Right lobe of liver (tissue), 6 donors: ENCODE measurements around the gene C2CD4B. TPM values are rescaled to one million over a fixed set of nuclear protein-coding genes. Genes with fewer than 3 reads are reported as not detected.
A peak's percentile ranks its signal among the peaks of the same experiment; 100 is the strongest.

Experiments
- ATAC-seq, 4 donors: fragments of 200-7000 bp; cut with Tn5 transposase; one replicate each; pipeline ENCODE4 v1.9.1; 2020; ENCODE audit warnings: mild to moderate bottlenecking in 4 of 4, moderate library complexity in 4 of 4
- DNase-seq, 3 donors: peaks; one replicate each; pipeline ENCODE4 v3.0.0-alpha.2; 2020
- H3K27ac ChIP-seq, 3 donors: fragments of 200-600 bp; one replicate each; pipeline ENCODE4 v1.8.0; 2022
- H3K27me3 ChIP-seq, 2 donors: fragments of 200-600 bp; one replicate each; pipeline ENCODE4 v1.8.0; 2022
- H3K36me3 ChIP-seq, 4 donors: fragments of 200-600 bp; sonication (generic) in 1 of 4; one replicate each; pipeline versions ENCODE4 v1.5.1 to v1.8.0; 2017 to 2022; ENCODE audit warnings: control low read depth in 1 of 4
- H3K4me1 ChIP-seq, 4 donors: fragments of 200-600 bp; sonication (generic) in 1 of 4; one replicate each; pipeline versions ENCODE4 v1.5.1 to v1.8.0; 2017 to 2022; ENCODE audit warnings: control low read depth in 1 of 4
- H3K4me3 ChIP-seq, 3 donors: fragments of 200-600 bp; one replicate each; pipeline ENCODE4 v1.8.0; 2022
- H3K9me3 ChIP-seq, 4 donors: fragments of 200-600 bp; sonication (generic) in 1 of 4; one replicate each; pipeline versions ENCODE4 v1.5.1 to v1.8.0; 2017 to 2022; ENCODE audit warnings: control low read depth in 1 of 4
- POLR2A ChIP-seq: fragments of 450-650 bp; IDR thresholded peaks from one replicate; pipeline ENCODE4 v1.6.1; 2017; ENCODE audit warnings: antibody characterized with exemption, mild to moderate bottlenecking
- WGBS: methylation state at CpG from one replicate; pipeline ENCODE4 v1.1.6; 2018; ENCODE audit warnings: low coverage, low lambda C conversion rate; ENCODE audit not compliant: insufficient coverage; ENCODE audit errors: missing lambda C conversion rate; 5-methylcytosine and 5-hydroxymethylcytosine counted together
- intact Hi-C, 2 donors: fragments of 100-400 bp; cut with DNase I; formaldehyde crosslinking; loops; one replicate each; pipeline versions ENCODE4 v1.11.2 to v1.14.1; 2022
- total RNA-seq, 6 experiments: library from RNA; depleted of rRNA in 2 of 6; stranded (reverse); fragments of >200 nt in 2 of 6; fragmentation: NEBNext Ultra II Directional in 3 of 6; extraction: Animal tissue kit (Norgen Biotek cat#: 25700) in 3 of 6; gene quantifications; one replicate each; pipeline versions ENCODE4 v1.1.0 to v1.2.4, GENCODE V29; 2016 to 2023
- TF ChIP-seq, protein P1 (sequence below), 4 donors: fragments of 200-600 bp in 3 of 4; fragments of 450-650 bp in 1 of 4; IDR thresholded peaks; one replicate each; pipeline versions ENCODE4 v1.5.1 to v1.8.0; 2016 to 2022; ENCODE audit warnings: antibody characterized with exemption in 4 of 4, mild to moderate bottlenecking in 2 of 4
- donor health status: DM: no; HTN: yes; CAD: no.
- donor health status: DM: no; HTN: no; CAD: no.
- donor health status: DM: no; HTN: no; CAD: no.
- donor health status: DM: no; HTN: yes; CAD: no.
- donor health status: DM: no; HTN: yes; CAD: no.

The C2CD4B gene
- total RNA-seq, 6 experiments from 2014 or later: 0.37 to 4.6 (median 1.4) TPM

DNA sequence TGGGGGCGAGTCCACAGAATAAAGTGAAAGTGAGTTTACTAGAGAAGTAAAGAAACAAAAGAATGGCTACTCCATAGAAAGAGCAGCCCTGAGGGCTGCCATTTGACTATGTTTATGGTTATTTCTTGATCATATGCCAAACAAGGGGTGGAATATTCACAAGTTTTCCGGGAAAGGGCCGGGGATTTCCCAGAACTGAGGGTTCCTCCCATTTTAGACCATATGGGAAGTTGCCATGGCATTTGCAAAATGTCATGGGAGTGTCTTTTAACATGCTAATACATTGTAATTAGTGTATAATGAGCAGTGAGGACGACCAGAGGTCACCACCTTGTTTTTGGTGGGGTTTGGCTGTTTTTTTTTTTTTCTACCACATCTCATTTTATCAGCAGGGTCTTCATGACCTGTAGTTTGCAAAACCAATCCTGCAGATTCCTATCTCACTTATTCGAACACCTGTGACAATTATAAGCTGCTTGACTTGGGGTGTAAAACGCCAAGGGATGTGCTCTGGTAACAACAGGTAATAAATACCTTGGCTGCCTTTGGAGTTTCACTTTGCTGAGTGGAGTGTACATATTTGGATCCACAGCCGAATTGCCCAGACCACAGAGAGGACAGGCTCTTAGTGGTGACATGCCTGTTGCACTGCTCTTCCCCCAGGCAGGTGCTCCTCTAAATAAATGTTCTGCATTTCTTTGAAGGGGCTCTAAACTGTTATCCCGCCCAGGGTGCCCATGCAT, 43.6 kb downstream of the C2CD4B start:
- no peaks in the 10 kb centered on the region for H3K27me3 ChIP-seq
- 81% methylated on average over 6 of the region's 8 CpGs for WGBS
- no peak overlapping the region for H3K27ac ChIP-seq
- intact Hi-C loops: no loop called here
- H3K36me3 ChIP-seq: no peaks in the 10 kb centered on the region
- DNase-seq: no peak
- TF ChIP-seq, protein P1, sequence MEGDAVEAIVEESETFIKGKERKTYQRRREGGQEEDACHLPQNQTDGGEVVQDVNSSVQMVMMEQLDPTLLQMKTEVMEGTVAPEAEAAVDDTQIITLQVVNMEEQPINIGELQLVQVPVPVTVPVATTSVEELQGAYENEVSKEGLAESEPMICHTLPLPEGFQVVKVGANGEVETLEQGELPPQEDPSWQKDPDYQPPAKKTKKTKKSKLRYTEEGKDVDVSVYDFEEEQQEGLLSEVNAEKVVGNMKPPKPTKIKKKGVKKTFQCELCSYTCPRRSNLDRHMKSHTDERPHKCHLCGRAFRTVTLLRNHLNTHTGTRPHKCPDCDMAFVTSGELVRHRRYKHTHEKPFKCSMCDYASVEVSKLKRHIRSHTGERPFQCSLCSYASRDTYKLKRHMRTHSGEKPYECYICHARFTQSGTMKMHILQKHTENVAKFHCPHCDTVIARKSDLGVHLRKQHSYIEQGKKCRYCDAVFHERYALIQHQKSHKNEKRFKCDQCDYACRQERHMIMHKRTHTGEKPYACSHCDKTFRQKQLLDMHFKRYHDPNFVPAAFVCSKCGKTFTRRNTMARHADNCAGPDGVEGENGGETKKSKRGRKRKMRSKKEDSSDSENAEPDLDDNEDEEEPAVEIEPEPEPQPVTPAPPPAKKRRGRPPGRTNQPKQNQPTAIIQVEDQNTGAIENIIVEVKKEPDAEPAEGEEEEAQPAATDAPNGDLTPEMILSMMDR (IDR thresholded peaks at IDR 0.05): no peak
- no peak for TF ChIP-seq POLR2A
- no peaks in the 10 kb centered on the region for H3K9me3 ChIP-seq
- no peak overlapping the region for H3K4me3 ChIP-seq
- peaks cover 0 to 15% (median 9%) of the 10 kb centered on the region in 4 donors for H3K4me1 ChIP-seq
- no peak for ATAC-seq

DNA sequence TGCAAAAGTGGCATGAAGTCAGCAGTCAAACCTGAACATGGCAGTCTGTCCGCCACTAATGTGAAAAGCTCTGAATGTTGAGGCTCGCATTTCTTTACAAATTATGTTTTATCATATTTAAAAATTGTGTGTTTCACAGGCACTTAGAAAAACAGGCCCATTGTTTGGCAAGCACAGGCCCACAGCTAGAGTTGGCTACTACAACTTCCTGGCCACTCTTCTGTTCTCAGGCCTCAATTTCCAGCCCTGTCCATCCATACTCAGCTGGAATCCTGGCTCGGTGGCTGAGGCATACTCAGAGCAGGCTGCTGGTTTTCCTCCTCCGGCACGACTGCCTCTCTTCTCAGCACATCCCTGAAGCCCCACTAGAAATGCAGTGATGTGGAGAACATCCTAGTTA, 44.3 kb downstream of the C2CD4B start:
- no peak overlapping the region for H3K27ac ChIP-seq
- TF ChIP-seq POLR2A: no peak
- TF ChIP-seq, protein P1 (IDR thresholded peaks at IDR 0.05): no peak
- H3K27me3 ChIP-seq: no peaks in the 10 kb centered on the region
- intact Hi-C loops: no loop called here
- WGBS: 93% methylated on average over 4 of the region's 5 CpGs
- no peak overlapping the region for H3K4me3 ChIP-seq
- DNase-seq (no peak), ATAC-seq (no peak)
- no peaks in the 10 kb centered on the region for H3K36me3 ChIP-seq
- H3K9me3 ChIP-seq: no peaks in the 10 kb centered on the region
- peaks cover 0 to 19% (median 9%) of the 10 kb centered on the region in 4 donors for H3K4me1 ChIP-seq

DNA sequence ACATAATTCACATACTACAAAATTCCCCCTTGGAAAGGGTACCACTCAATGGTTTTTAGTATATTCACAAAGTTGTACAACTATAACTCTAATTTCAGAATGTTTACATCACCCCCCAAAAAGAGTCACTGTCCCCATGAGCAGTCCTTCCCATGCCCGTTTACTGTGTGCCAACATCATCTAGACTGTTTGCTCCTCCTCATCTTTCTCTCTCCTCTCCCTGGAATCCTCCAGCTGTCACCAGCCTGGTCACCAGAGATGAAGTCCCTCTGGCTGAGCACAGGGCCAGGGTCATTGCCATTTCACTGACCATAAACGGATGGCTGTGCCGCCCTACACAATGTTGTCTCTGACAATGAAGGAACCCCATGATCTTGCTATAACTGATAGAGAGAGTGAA, 45.2 kb downstream of the C2CD4B start:
- H3K9me3 ChIP-seq: no peaks in the 10 kb centered on the region
- no peaks in the 10 kb centered on the region for H3K27me3 ChIP-seq
- intact Hi-C loops: no loop called here
- DNase-seq: no peak
- 88% methylated on average over 3 of the region's 3 CpGs for WGBS
- peaks cover 0 to 18% (median 8%) of the 10 kb centered on the region in 4 donors for H3K4me1 ChIP-seq
- H3K4me3 ChIP-seq: no peak overlapping the region
- ATAC-seq: no peak
- TF ChIP-seq, protein P1 (IDR thresholded peaks at IDR 0.05): no peak
- TF ChIP-seq POLR2A: no peak
- peak overlapping the region in 2 of 3 donors; percentile 10 to 65 for H3K27ac ChIP-seq
- no peaks in the 10 kb centered on the region for H3K36me3 ChIP-seq

DNA sequence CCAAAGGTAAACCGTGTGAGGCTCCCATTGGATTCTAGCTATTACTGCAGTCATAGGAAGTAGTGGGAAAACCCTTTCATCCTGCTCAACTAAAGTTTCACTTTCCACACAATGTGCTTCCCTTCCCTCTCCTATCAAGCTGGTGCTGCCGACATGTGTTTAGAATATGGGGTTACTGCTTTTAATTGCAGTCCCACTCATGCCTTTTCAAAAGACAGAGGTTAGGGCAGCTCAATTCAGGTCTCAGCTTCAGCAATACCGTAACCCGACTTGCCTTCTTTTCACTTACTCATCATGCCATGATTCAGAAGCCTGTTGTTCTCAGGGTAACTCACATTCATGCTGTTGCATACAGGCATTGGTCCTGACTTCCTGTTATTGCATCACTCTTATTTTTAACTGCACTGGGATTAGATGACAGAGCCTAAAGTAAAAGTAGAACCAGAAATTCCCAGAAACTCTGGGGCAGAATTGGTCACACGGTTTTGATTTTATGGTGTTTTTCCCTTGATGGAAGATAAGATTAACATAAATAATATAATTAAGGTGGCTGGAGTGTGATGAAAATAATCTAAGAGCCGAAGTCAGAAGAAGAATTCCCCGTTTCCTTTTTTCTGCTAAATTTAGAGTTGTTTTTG, 45.7 kb downstream of the C2CD4B start:
- DNase-seq (no peak), ATAC-seq (peak; percentile 53 to 71 (median 62))
- WGBS: 47% methylated on average over 7 of the region's 7 CpGs
- H3K4me3 ChIP-seq: peak overlapping the region in 1 of 3 donors; percentile 3
- TF ChIP-seq, protein P1 (IDR thresholded peaks at IDR 0.05): no peak
- TF ChIP-seq POLR2A: no peak
- peaks cover 0 to 13% (median 6%) of the 10 kb centered on the region in 4 donors for H3K4me1 ChIP-seq
- no peaks in the 10 kb centered on the region for H3K27me3 ChIP-seq
- H3K9me3 ChIP-seq: no peaks in the 10 kb centered on the region
- H3K36me3 ChIP-seq: no peaks in the 10 kb centered on the region
- intact Hi-C loops: no loop called here
- H3K27ac ChIP-seq: peak overlapping the region in 2 of 3 donors; percentile 10 to 65
